Stimulated activated CD4-positive, alpha-beta T cell treated with anti-CD3 and anti-CD28 coated beads, Interleukin-15, amount 100 ng/mL, for 1 hour (primary cell): Measurements from ENCODE around the gene PRAMEF1.
"Not testable (repeated sequence)": the region's sequence is repeated elsewhere in the genome, so short reads cannot be mapped to it uniquely, and the experiment has no call there.

Source experiments
- DNase-seq, 2 donors: peaks; one replicate each; pipeline ENCODE4 v3.0.0-alpha.2; 2020; ENCODE audit warnings: low read depth in 1 of 2, low spot score in 1 of 2

The PRAMEF1 gene, protein sequence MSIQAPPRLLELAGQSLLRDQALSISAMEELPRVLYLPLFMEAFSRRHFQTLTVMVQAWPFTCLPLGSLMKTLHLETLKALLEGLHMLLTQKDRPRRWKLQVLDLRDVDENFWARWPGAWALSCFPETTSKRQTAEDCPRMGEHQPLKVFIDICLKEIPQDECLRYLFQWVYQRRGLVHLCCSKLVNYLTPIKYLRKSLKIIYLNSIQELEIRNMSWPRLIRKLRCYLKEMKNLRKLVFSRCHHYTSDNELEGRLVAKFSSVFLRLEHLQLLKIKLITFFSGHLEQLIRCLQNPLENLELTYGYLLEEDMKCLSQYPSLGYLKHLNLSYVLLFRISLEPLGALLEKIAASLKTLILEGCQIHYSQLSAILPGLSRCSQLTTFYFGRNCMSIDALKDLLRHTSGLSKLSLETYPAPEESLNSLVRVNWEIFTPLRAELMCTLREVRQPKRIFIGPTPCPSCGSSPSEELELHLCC

DNA sequence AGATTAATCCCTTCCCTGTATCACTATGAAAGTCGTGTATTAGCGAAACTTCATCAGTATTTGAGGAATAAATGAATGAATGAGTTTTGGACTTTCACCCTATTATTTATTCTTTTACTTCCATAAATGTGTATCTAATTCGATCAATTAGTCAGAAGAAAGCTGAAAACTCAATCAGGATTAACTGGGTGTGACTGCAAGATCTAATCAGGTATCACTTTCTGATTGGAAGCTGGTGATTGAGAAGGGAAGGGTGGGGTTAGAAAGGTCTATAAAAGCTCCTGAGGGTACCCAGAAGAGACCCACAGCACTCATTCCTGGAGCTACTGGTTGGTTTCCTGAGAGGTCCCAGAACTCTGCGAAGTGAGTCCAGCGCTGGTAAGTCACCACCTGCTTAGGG is at the start of gene PRAMEF1:
Gene PRAMEF1 (plus strand): TSS at position 301 of the 400 bp plus-strand sequence. CDS start 1,831 bp downstream, outside the sequence.
- not testable (repeated sequence) for DNase-seq

DNA sequence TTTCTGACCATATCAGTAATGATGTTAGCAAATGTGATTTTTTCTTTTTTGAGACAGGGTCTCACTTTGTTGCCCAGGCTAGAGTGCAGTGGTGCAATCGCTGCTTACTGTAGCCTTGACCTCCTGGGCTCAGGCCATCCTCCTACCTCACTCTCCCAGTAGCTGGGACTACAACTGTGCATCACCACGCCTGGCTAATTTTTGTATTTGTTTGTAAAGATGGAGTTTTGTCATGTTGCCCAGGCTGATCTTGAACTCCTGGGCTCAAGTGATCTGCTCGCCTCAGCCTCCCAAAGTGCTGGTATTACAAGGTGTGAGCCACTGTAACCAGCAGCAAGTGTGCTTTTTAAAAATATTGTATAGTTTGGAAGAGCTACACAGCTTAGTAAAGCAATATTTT is 49.3 kb upstream of the PRAMEF1 start:
- DNase-seq, result no peak

DNA sequence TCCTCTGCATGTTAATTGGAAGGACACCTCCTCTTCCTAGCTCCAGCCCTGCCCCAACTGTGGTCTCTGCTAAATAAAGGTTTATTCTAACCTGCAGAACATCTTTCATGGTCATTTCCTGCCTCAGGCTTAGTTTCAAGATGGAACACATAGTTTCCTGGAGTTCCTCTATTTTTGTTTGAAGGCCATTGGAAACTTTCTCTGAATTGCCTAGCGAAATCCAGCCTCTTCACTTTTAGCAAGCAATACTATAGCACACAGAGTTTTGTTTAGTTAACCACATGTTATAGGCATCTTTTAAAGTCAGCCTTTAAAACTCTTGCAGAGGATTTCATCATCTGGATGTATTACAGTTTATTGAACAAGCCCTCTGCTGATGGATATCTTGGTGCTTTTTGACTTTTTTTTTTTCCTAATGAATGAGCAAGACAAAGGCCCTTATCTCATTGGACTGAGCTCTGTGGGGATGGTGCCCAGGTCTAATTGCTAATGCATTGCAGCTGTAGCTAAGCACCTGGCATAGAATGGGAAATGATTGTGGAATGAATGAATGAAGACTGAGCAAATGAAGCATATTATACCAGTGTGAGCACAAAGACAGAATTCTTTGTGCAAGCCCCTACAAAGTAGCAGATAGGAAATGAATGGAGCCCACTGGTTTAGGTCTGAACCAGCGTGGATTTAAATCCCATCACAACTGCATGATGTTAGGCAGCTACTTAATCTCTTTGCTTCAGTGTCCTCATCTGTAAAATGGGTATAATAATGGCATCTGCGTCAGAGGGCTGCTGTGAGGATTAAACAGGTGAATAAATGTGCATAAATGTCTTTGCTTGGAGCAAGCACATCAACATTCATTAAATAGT is 45.8 kb upstream of the PRAMEF1 start:
- no peak for DNase-seq

DNA sequence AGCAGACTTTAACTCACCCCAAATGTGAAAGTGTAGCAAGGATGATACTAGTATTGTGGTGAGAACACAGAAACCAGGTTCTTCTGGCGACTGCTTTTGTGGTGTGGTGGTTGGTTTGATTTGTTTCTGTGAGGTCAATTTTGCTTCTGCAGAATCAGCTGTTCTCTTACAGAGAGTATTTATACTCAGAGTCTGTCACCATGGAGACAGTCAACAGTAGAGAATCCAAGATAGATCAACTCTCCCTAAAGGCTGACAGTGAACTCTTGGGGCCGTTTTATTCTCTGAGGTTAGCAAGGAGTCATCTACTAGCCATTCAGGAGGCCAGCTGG is 45.2 kb upstream of the PRAMEF1 start, which contains the start of gene CFAP107:
Gene CFAP107 (plus strand): TSS at position 209 of the 332 bp plus-strand sequence. CDS start 231 bp downstream, outside the sequence.
- no peak for DNase-seq

DNA sequence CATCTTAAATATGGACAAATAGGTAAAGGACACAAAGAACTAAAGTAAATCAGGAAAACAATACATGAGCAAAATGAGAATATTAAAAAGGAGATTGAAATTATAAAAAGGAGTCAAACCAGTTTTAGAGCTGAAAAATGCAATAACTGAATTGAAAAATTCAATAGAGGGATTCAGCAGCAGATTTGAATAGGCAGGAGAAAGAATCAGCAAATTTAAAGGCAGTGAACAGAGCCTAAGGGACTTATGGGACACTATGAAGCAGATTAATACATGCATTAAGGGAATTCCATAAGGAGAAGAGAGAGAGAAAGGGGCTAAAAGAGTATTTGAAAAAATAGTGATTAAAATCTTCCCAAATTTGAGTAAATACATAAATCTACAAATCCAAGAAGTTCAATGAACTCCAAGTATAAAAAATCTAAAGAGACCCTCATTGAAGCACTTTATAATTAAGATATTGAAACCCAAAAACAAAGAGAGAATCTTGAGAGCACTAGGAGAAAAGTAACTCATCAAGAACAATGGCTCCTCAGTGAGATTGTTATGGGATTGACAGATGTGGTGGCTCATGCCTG is 42.3 kb upstream of the PRAMEF1 start:
- no peak for DNase-seq

DNA sequence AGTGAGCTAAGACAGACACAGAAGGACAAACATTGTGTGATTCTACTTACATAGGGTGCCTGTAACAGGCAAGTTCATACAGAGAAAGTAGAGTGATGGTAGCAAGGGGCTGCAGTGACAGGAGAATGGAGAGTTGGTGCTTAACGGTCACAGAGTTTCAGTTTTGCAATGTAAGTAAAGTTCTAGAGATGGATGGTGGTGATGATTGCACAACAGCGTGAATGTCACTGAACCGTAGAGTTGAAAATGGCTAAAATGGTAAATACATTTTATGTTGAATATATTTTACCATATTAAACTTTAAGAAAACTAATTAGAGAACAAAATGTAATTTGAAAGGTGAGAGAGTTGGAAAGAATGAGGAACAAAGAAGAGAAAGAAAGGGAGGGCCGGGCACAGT is 36.5 kb upstream of the PRAMEF1 start:
- no peak for DNase-seq

DNA sequence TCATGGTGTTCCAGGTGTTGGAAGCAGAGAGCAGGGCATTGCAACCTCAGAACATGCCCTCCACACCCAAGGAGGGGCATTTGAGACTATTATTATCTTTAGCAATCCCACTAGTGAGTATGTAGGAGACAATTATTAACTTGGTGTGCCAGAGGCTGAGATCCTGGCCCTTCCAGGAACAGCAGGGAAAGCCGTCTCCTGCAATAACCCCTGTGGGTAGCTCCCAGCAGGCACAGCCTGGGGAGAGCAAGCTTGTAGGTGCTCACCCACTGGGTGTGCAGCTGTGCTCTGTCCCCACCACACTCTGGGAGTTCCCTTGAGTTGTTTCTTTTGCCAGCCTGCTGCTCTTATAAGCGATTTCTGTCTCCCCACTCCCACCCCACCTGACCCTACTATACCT is 34.9 kb upstream of the PRAMEF1 start:
- DNase-seq, result no peak

DNA sequence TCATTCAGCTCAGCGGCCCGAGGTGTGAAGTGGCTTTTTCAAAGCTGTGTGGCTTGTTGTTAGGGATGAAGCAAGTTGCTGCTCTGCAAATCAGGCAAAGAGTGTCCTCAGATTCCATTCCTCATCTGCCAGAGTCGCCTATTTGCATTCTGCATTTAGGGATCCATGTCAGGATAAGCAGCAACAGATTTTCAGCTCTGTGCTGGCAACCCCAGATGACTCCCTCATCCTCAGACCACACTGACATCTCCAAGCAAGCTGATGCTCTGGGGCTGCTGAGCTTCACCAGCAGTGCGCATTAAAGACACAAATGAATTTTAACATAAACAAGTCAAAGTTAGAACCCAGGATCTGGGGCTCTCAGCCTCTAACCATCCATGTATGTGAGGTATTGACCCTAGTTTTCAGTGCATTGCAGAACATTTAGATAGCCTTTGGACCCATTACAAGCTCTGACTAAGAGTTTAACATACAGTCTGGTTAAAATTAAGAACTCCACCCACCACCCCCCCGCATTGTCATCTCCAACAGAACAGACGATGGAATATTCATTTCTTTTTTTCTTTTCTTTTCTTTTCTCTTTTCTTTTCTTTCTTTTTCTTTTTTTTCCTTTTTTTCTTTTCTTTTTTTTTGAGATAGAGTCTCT is 34.3 kb upstream of the PRAMEF1 start:
- DNase-seq, result no peak

DNA sequence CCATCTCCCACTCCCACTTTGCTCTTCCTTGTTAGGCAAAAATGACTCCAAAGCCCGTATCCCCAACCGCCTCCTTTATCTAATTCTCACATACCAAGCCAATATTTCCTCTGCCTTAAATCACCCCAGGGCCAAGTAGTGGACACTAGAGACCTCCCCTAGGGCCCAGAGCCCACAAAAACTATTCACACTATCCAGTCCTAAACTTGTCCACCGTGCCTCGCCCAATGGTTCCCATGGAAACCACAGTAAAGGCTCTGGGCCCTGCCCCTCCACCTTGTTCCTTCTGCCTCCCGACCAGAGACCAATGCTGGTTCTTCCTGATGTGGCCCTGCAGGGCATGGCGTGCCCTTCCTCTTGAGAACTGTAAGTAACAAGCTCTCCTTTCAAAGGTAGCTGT is 33.4 kb upstream of the PRAMEF1 start:
- no peak for DNase-seq

DNA sequence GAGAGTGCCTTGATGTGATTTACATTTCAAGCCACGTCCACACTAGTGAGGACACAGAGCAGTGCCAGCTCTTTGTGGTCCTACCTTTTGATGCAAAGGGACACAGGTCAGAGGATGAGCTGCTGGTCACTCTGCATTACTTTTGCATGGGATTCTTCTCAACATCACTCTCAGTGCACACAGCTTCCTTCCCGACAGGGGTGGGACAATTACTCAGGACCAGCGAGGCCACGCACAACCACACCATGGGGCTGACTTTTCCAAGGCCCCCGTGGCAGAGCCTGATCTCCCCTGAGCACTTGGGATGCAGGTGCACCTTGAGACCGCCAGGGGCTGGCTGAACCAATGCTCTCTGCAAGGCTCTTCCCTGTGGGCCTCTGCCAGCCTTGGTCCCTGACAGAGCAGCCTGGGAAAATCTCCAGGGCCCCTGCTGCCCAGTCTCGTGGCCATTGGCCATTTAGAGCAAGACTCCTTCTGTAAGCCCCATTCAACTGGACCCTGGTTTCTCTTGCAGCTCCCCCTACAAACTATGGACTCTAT is 30.9 kb upstream of the PRAMEF1 start:
- DNase-seq, result no peak

DNA sequence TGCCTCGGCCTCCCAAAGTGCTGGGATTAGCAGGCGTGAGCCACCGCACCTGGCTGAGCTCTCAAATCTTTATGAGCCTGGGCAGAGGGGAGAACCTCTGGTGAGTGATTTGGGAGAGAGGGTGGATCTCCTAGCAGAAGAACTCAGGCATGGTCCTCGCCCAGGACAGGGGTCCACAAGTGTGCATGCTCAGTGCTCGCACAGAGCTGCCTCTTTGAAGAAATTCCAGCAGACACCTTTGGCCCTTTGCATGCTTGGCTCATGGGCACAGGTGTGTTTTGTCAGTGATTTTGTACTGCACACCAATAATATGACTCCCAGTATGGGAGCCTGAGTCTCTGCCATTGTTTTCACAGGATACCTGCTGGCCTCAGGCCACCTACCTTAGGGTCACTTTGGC is 29.4 kb upstream of the PRAMEF1 start:
- no peak for DNase-seq

DNA sequence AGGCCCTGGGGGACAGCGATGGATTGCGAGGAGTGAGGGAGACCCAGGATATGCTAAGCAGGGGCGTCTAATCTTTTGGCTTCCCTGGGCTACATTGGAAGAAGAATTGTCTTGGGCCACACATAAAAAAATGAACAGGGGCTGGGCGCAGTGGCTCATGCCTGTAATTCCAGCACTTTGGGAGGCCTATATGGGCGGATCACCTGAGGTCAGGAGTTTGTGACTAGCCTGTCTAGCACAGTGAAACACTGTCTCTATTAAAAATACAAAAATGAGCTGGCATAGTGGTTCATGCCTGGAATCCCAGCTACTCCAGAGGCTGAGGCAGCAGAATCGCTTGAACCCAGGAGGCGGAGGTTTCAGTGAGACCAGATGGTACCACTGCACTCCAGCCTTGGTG is 28.4 kb upstream of the PRAMEF1 start:
- DNase-seq, result no peak

DNA sequence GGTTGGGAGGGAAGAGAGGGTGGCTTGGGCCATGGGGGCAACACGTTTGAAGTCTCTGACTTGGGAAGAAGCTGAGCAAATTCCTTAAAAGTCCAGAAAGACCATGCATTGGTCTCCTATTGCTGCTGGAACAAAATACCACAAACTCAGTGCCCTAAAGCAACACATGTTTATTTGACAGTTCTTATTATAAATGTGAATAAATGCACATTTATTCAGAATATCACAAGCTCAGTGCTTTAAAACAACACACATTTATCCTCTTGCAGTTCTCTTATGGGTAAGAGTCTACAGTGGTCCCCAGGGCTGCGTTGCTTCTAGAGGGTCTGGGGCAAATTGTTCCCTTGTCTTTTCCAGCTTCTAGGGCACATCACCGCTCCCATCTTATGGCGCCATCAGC is 27.7 kb upstream of the PRAMEF1 start:
- no peak for DNase-seq

DNA sequence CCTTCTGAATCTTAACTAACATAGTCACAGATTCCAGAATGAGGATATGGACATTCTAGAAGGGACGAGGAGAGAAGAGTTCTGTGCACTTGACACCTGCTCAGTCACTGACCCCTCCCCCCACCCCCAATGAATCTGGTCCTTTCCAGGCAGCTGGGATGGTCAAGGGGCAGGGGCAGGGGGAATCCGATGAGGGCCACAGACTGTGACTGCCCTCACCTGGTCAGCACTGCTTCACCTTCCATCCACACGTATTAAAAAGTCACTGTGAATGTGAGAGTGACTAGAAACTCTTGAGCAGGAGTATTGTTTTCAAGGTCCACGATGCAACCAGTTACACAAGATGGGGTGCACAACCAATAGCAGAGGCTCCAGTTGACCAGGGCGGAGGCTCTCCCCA is 27.2 kb upstream of the PRAMEF1 start:
- no peak for DNase-seq

DNA sequence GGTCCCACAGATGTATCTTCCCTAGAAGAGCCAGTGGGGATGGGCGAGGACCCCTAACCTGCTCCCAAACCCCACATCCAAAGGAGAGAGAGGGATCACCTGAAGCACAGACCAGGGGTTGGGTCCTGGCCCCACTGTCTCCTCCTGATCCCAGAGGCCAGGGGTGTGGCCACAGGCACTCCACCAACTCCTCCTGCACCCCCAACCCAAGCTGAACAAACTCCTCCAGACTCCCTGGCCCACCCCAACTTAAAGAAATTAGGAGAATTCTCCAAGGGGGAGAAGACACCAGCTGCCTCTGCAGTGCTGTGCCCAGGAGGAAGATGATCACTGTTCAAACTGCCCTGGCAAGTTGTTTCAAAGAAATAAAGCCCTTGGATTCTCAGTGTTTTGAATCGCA is 22.2 kb upstream of the PRAMEF1 start:
- no peak for DNase-seq

DNA sequence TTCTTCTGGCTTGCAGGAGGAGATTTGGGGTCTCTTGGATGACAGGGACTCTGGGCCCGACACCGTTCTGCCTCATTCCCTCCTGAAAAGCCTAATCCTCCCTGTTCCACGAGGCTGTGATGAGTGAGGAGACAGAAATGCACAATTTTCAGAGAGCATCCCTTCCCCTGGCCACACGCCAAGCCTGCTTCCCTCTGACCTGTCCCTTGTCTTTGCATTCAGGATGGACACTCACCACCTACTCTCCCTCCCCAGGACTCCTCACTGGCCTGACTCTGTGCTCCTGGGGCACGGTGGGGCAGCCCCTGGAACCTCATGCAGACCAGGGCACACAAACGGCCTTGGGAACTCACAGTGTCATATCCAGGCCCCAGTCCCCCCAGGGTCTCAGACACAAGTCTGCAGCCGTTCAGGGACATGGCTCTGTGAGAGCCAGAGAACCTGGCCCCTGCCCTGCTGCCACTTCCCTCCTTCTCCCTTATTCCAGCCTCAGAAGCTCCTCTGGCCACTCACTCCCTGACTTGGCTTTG is 21.2 kb upstream of the PRAMEF1 start:
- no peak for DNase-seq

DNA sequence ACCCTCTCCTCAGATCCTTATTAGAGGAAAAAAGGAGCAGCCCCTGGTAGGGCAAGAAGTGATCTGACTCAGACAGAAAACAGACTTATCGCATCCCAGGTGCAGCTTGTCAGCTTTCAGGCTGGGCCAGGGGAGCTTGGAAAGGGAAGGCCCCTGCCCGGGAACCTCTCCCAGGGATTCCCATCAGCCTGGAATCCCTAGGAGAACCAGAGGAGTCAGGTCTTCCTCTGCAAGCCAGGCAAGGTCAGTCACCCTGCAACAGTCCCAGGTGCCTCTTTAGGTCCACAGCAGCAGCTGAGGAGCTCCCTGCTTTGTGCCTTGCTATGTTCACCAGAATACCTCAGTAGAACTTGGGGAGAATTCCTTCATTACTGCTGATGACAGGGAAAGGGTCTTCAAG is 20.6 kb upstream of the PRAMEF1 start:
- no peak for DNase-seq

DNA sequence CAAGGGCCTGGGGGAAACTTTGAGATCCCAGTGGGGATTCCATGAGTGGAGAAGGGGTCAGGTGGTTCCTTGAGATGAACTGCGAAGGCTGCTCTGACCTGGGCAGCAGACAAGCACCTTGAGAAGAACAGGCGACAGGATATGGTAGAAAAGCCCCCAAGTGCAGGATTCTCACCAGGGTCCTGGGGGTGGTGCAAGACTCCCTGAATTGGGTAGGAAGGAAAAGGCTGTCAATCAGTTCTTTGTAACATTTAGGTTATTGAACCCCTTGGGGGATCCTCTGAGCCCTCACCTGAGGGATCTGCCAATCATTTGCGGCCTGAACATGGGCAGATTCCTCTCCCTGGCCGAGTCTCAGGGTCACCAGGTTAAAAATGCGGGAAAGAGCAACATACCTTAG is 20.0 kb upstream of the PRAMEF1 start:
- no peak for DNase-seq

DNA sequence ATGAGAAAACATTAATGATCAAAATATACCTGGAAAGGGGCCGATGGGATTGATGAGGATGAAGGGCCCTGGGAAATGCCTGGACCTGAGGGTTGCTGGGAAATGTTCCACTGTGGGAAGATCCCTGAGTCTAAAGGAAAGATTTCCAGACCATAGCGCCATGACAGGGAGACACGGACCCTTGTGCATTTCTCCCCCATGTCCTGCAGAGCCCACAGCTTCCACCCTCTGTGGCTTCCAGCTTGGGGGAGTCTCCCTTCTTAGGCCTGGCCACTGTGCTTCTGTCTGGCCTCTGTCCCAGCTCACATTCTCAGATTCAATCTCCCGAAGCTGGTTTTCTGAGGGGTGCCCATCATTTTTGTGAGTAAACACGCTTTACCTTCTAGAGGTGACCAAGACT is 18.7 kb upstream of the PRAMEF1 start:
- DNase-seq, result no peak

DNA sequence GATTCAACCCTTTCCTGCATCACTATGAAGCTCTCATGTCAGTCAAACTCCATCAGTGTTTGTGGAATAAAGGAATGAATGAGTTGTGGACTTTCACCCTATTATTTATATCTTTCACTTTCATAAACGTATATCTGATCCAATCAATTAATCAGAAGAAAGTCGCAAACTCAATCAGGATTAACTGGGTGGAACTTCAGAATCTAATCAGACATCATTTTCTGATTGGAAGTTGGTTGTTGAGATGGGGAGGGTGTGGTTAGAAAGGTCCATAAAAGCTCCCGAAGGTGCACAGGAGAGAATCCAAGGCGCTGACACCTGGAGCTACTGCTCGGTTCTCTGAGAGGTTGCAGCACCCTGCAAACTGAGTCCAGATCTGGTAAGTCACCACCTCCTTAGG is 17.8 kb upstream of the PRAMEF1 start, which contains the start of gene PRAMEF12:
Gene PRAMEF12 (plus strand): TSS at position 301 of the 400 bp plus-strand sequence. CDS start 1,130 bp downstream, outside the sequence.
- no peak for DNase-seq
